PC-9 (cell line): Measurements from ENCODE around the gene ETS1.

ENCODE experiments used
- EZH2 ChIP-seq: fragments of 200-600 bp; sonication (generic); IDR thresholded peaks from 2 replicates; pipeline ENCODE4 v1.8.0; 2017; ENCODE audit warnings: antibody characterized with exemption, low read depth
- TF ChIP-seq, protein P1 (sequence below): fragments of 200-600 bp; sonication (generic); conservative IDR thresholded peaks from 2 replicates; pipeline ENCODE4 v1.6.1; 2017; ENCODE audit warnings: mixed run types, antibody characterized with exemption, mild to moderate bottlenecking, moderate library complexity

DNA sequence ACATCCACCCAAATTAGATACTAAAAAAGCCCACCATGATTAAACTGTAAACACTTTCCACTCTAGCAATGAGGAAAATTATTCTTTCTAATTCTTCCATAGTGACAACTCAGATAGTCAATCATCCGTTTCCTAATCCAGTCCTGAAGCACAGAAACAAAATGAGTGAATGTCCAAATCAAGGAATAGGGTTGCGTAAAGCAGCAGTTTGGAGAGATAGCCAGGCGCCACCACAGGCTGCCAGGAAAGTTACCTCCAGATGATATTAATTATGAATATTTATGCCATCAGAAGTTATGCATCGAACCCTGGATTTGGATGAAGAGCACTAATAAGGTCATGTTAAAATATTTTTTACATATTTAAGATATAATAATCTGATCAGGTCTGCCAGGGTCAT is 63.2 kb downstream of the ETS1 start:
- TF ChIP-seq, protein P1, sequence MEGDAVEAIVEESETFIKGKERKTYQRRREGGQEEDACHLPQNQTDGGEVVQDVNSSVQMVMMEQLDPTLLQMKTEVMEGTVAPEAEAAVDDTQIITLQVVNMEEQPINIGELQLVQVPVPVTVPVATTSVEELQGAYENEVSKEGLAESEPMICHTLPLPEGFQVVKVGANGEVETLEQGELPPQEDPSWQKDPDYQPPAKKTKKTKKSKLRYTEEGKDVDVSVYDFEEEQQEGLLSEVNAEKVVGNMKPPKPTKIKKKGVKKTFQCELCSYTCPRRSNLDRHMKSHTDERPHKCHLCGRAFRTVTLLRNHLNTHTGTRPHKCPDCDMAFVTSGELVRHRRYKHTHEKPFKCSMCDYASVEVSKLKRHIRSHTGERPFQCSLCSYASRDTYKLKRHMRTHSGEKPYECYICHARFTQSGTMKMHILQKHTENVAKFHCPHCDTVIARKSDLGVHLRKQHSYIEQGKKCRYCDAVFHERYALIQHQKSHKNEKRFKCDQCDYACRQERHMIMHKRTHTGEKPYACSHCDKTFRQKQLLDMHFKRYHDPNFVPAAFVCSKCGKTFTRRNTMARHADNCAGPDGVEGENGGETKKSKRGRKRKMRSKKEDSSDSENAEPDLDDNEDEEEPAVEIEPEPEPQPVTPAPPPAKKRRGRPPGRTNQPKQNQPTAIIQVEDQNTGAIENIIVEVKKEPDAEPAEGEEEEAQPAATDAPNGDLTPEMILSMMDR = no peak
- no peak for TF ChIP-seq EZH2
